Kidney epithelial cell (primary cell): Measurements from ENCODE around the gene TNFAIP2. TPM values are rescaled to one million over a fixed set of nuclear protein-coding genes. Genes with fewer than 3 reads are reported as not detected.

Experiments used
- DNase-seq: peaks from one replicate; pipeline ENCODE4 v3.0.0-alpha.2; 2010; ENCODE audit warnings: low read depth
- H3K27me3 ChIP-seq: 2 replicates; pipeline ENCODE4 v1.6.0; 2011; ENCODE audit warnings: low read length; ENCODE audit not compliant: control insufficient read depth, insufficient read depth
- H3K36me3 ChIP-seq: 2 replicates; pipeline ENCODE4 v1.5.1; 2011; ENCODE audit warnings: low read length; ENCODE audit not compliant: control insufficient read depth, insufficient read depth
- H3K4me3 ChIP-seq: 2 replicates; pipeline ENCODE4 v1.5.1; 2011; ENCODE audit warnings: low read depth, mild to moderate bottlenecking, control low read depth, low read length
- CTCF ChIP-seq: IDR thresholded peaks from 2 replicates; pipeline ENCODE4 v1.5.1; 2011; ENCODE audit warnings: mild to moderate bottlenecking, moderate library complexity, low read length, control low read depth, inconsistent platforms; ENCODE audit not compliant: insufficient read depth, poor library complexity, severe bottlenecking
- total RNA-seq: library from RNA; depleted of rRNA; stranded (reverse); fragments of >200 nt; gene quantifications from 2 replicates; pipeline ENCODE4 v1.2.3, GENCODE V29; 2015

TNFAIP2 gene
- total RNA-seq, 1 donor from 2014 or later = 152 TPM

GRCh38 chr14:103160321-103161053, 37.2 kb downstream of the TNFAIP2 start:
- Histone ChIP-seq H3K27me3 (peaks cover 4% of the 10 kb centered on the region), H3K4me3 (no peak overlapping the region), H3K36me3 (no peaks in the 10 kb centered on the region)
- TF ChIP-seq CTCF = no peak
- no peak for DNase-seq

GRCh38 chr14:103161054-103161397, 37.8 kb downstream of the TNFAIP2 start:
- peaks cover 4% of the 10 kb centered on the region for H3K27me3 ChIP-seq
- no peak for DNase-seq
- TF ChIP-seq CTCF = no peak
- no peaks in the 10 kb centered on the region for H3K36me3 ChIP-seq
- H3K4me3 ChIP-seq = no peak overlapping the region

- no peak for TF ChIP-seq CTCF
- Histone ChIP-seq H3K36me3 (no peaks in the 10 kb centered on the region), H3K27me3 (peaks cover 4% of the 10 kb centered on the region), H3K4me3 (no peak overlapping the region)
- no peak for DNase-seq
Measured at GRCh38 chr14:103163199-103163598, 39.9 kb downstream of the TNFAIP2 start.

GRCh38 chr14:103164006-103164405, 40.7 kb downstream of the TNFAIP2 start:
- TF ChIP-seq CTCF = no peak
- H3K27me3 ChIP-seq = peaks cover 4% of the 10 kb centered on the region
- no peak for DNase-seq
- no peaks in the 10 kb centered on the region for H3K36me3 ChIP-seq
- H3K4me3 ChIP-seq = no peak overlapping the region

GRCh38 chr14:103164779-103165178, 41.5 kb downstream of the TNFAIP2 start:
- H3K27me3 ChIP-seq = peaks cover 4% of the 10 kb centered on the region
- DNase-seq = no peak
- no peaks in the 10 kb centered on the region for H3K36me3 ChIP-seq
- H3K4me3 ChIP-seq = no peak overlapping the region
- TF ChIP-seq CTCF = no peak

GRCh38 chr14:103165323-103165722, 42.1 kb downstream of the TNFAIP2 start:
- H3K36me3 ChIP-seq = no peaks in the 10 kb centered on the region
- TF ChIP-seq CTCF = no peak
- H3K27me3 ChIP-seq = peaks cover 4% of the 10 kb centered on the region
- no peak overlapping the region for H3K4me3 ChIP-seq
- DNase-seq = no peak
